ENCODE results near the gene MGMT.

GRCh38 chr10:129660569-129660968, 193.5 kb downstream of the MGMT start:
- TF ChIP-seq CTCF (IDR thresholded peaks at IDR 0.05) (no peak), POLR2A (IDR thresholded peaks at IDR 0.05) (no peak)
